Erythroblast (primary cell): Measurements from ENCODE around the gene BBS7.

ENCODE experiments used
- DNase-seq, 2 experiments: peaks; one replicate each; lab custom pipeline; 2025; lab: John Stamatoyannopoulos, UW
- GATA1 ChIP-seq: IDR thresholded peaks from 2 replicates; pipeline ENCODE4 v1.6.1; 2011; ENCODE audit warnings: low read depth, mild to moderate bottlenecking, control low read depth, low read length, moderate library complexity
- POLR2A ChIP-seq: IDR thresholded peaks from 2 replicates; pipeline ENCODE4 v1.6.1; 2011; ENCODE audit warnings: mild to moderate bottlenecking, low read length

The BBS7 gene

DNA sequence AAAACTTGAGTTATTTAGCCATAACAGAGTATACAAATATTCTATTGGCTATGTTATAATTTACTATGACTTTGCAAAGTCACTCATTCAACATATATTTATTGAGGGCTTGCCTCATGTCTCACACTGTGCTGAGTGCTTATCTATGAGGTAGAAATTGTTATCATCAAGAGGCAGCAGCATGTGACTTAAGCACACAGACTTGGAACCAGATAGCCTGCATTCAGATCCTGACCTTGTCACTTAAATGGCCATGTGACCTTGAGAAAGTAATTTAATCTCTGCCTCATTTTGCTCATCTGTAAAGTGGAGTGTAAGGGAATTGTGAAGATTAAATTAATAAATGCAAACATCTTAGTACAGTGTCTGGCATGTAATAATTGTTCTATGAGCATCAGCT is 79.3 kb downstream of the BBS7 start:
- peak; percentile 92 to 98 for DNase-seq
- TF ChIP-seq POLR2A (peak; percentile 32), GATA1 (peak; percentile 87)

DNA sequence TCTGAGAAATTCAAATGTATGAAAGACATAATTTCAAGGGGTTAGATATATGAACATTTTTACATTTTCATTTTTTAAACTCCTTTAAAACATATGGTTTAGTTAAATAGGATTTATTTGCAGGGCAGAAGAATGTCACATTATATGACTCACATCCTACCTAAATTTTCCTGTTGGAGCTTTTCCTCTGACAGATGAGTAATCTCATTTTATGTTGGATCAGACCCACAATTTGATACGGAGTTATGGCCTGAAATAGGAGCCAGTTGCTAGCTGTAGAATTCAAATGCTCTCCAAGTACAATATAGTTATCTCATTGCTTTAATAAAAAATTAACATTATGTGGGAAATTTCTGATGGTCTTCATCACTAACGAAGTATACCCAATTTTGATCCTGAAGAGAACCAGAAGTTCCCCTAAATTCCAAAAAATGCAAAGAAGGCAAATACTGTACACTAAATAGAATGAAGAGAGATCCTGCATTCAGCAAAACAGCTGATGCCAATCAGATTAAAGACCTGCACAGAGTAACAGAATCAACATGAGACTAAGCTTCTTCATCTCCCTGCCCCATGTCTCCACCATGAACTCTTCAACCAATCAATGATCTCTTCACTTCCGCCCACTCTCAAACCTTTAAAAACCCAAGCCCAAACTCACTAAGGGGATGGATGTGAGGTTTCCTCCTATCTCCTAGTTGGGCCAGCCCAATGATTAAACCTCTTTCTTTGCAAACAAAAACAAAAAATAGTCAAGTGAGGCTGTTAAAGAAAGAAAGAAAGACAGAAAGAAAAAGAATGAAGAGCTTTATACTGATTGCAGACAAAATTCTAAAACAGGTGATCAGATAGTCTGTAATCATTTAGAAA is 80.1 kb downstream of the BBS7 start:
- TF ChIP-seq POLR2A (no peak), GATA1 (no peak)
- DNase-seq = peak; percentile 74 to 76

DNA sequence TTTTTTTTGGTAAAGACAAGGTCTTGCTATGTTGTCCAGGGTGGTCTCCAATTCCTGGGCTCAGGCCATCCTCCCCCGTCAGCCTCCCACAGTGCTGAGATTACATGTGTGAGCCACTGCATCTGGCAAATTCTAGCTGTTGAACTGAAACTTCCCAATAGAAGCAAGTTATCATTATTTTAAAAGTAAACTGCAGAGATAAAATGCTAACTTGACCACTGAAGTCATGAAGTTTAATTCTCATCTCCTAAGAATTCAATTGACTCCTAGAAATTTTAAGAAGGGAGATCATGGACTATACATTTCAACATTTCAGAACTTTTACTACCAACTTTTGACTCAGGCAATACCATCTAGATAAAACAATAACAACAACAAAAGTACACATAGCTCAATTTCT is 80.8 kb downstream of the BBS7 start:
- DNase-seq = no peak
- no peak for TF ChIP-seq POLR2A
- no peak for TF ChIP-seq GATA1

DNA sequence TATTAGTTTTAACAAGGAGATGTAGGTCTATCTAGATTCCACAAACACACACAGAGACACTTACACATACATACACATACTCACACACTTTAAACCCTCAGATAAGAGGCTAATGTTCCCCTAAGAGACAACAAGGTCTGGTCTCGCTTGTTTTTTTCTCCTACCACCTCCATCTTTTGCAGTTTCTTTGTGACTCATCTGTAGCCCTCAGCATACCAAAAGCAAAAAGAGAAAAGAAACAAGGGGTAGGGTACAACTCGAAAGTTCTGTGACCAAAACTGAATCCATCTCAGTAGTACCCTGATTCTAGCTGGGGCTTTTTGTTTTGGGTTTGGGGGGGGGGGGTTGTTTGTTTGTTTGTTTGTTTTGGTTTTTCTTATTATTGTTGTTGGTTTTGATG is 81.4 kb downstream of the BBS7 start:
- TF ChIP-seq POLR2A (no peak), GATA1 (no peak)
- DNase-seq = no peak

DNA sequence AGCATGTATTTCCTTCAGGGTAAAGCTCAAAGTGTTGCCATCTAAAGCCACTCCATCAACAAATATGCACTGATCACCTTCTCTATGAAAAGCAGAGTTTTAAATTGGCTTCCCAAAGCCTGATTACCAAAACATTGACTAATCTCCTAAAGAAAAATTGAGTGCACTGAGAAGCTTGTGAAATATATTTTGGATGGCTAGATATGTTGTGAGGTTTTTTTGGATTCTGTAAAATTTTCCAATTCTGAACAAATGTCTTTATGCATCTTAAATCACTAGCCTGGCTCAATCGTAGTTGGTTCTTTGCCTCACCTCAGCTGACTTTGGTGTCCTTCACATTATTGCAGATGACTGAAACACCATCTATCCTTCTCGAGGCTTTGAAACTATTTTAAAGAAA is 84.1 kb downstream of the BBS7 start:
- TF ChIP-seq GATA1 (no peak), POLR2A (no peak)
- no peak for DNase-seq

DNA sequence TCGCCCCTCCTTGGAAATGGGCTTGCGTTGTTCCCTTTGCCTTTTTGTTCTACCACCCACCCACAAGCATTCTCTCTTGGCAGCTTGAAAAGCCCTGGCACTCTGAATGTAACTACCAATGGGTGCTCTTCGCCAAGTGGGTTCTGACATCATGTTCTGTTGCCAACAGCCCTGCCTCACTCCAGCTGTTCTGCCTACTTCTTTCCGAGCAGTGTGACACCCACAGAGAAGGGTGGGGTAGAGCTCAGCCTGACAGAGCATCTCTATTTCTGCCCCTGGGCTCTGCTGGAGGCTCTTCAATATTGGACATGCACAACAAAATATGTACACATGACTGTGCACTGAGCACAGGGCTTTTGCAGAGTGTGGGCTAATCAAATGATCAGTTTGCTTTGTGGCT is 84.8 kb downstream of the BBS7 start:
- TF ChIP-seq POLR2A (no peak), GATA1 (no peak)
- DNase-seq = peak in 1 of 2 experiments; percentile 57

DNA sequence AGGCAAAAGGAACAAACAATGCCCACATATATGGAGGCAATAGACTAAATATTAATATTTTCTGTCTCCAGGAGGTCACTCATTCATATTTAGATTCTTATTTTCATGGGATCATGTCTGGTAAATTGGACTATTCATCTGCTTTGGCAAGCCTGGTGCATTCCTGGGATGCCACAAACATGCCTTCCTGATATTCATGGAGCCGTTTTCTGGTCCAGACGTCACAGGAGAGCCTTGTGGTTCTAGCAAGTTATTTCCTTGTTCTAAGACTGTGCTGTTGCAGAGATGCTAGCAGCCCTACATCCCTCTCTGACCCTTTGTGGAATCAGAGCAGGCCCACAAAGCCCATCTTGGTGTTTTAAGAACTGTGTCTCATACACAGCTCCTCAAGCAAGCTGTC is 85.3 kb downstream of the BBS7 start:
- DNase-seq = no peak
- TF ChIP-seq GATA1 = no peak
- TF ChIP-seq POLR2A = no peak

DNA sequence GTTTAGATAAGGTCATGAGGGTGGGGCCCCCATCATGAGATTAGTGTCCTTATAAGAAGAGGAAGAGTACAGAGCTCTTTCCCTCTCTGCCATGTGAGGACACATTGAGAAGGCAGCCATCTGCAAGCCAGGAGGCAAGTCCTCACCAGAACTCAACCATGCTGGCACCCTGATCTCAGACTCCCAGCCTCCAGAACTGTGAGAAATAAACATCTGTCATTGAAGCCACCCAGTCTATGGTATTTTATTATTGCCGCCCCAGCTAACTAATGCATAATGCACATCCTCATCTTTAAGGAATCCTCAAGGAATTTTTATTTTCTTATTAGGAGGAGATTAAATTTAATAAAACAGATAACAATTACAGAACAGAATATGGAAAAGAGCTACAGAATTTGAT is 85.9 kb downstream of the BBS7 start:
- TF ChIP-seq GATA1 (no peak), POLR2A (no peak)
- DNase-seq = no peak

DNA sequence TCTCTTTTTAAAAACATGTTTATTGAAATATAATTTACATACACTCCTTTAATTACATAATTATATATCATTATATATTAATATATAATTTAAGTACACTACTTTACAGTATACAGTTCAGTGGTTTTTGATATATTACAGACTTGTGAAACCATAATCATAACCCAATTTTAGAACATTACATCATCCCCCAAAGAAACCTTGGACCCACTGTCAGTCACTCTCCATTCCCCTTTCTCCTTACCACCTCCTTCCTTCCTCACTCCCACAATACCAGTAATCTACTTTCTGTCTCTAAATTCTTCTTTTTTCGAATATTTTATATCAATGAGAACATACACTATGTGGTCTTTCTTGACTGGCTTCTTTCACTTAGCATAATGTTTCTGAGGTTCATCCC is 87.1 kb downstream of the BBS7 start:
- TF ChIP-seq POLR2A (no peak), GATA1 (no peak)
- peak in 1 of 2 experiments; percentile 55 for DNase-seq

DNA sequence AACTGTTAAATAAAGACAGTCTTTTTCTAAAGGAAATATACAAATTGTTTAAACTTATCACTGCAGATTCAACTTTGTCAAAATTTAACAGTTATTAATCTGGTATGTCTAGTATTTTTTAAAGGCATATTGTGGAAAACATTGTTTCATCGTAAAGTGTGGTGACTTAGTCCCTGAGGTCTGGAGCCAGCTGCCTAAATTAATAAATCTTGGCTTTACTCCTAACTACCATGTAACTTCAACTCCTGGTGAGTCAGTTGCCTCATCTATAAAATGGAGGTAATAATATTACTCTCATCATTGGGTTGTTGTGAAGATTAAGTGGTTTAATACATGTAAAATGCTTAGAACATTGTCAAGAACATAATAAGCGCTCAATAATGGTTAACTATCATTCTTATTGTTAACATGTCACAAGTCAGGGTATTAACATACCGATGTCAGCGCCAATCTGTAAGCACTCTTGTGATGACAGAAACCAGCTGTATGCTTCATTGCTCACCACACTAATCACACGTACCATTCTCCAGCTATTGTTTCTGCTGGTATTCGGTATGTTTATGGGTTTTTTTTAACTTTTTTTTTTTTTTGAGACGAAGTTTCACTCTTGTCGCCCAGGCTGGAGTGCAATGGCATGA is 91.2 kb downstream of the BBS7 start:
- no peak for DNase-seq
- TF ChIP-seq GATA1 (no peak), POLR2A (no peak)

DNA sequence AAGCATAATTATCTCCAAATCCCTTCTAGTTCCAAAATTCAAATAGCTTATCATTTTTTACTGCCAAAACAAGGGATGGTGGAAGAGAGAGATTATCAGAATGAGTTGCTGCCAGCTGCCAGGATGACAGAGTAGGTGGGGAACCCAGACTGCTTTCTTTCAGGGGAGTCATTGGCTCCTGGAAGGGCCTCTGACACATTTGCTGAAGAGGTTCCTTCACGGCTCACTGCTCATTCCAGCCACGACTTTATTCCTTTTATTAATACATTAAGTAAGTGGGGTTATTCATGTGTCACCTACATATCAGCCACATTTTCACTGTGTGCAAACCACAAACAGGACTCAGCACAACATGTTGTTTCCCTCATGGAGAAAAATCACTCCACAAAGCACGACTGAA is 92.6 kb downstream of the BBS7 start:
- TF ChIP-seq GATA1 (no peak), POLR2A (no peak)
- peak; percentile 81 to 87 for DNase-seq

DNA sequence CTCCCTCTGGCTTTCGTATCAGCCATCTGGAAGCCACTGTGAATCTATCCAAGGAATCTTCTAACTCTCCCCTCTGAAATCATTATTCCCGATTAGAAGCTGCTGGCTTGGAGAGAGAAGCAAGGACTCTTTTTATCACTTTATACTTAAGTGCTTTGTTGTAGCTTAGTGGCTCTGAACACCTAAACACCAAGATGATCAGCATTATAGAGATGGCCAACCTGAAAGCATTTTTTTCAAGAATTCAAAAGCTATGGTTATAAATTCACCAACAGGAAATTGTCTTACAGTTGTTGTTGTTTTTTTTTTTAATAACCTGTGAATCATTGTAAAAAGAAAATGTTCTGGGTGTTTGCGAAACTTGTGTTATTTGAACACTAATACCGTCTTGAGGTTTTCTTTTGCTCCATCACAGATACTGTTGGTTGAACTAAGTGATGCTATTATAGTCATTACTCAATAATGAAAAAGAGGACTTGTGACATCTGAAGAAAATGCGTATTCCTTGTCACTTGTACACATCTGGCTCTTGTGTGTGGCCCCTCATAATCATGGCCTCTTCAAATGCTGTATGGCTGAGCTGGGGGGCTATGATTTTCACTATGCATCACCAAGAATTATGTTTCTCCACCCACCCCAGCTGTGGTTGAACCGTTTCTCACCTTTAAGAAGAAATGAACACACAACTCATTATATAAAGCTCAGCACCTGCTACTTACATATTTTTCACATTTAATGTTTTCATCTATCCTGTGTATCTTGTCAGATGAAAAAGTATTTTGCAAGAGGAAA is 93.5 kb downstream of the BBS7 start:
- TF ChIP-seq POLR2A = no peak
- no peak for TF ChIP-seq GATA1

More for the DNA sequence above, 93.5 kb downstream of the BBS7 start:
- peak in 1 of 2 experiments; percentile 35 for DNase-seq
